Karpas-422 (cell line): ENCODE data around the gene KIAA0319L. TPM values are rescaled to one million over a fixed set of nuclear protein-coding genes. Genes with fewer than 3 reads are reported as not detected.
"Not testable (repeated sequence)": the region's sequence is repeated elsewhere in the genome, so short reads cannot be mapped to it uniquely, and the experiment has no call there.

Experiments used
- DNase-seq: peaks from one replicate; pipeline ENCODE4 v3.0.0-alpha.2; 2015
- H2AFZ ChIP-seq: fragments of 200-600 bp; sonication (generic); 2 replicates; pipeline ENCODE4 v1.6.1; 2014; ENCODE audit warnings: antibody characterized with exemption, low read length, mixed read lengths
- H3K27ac ChIP-seq: fragments of 200-600 bp; sonication (generic); 2 replicates; pipeline ENCODE4 v1.5.1; 2014; ENCODE audit warnings: mild to moderate bottlenecking, low read length, moderate library complexity
- H3K27me3 ChIP-seq: fragments of 200-600 bp; sonication (generic); 2 replicates; pipeline ENCODE4 v1.6.1; 2014; ENCODE audit warnings: low read length, mixed read lengths
- H3K36me3 ChIP-seq: fragments of 200-600 bp; sonication (generic); 2 replicates; pipeline ENCODE4 v1.6.1; 2014; ENCODE audit warnings: low read length, mixed read lengths; ENCODE audit not compliant: insufficient read depth
- H3K4me1 ChIP-seq: fragments of 200-600 bp; sonication (generic); 2 replicates; pipeline ENCODE4 v1.6.1; 2014; ENCODE audit warnings: mild to moderate bottlenecking, low read length, mixed read lengths
- H3K4me2 ChIP-seq: fragments of 200-600 bp; sonication (generic); 2 replicates; pipeline ENCODE4 v1.6.1; 2014; ENCODE audit warnings: low read length, low read depth, mild to moderate bottlenecking; ENCODE audit not compliant: poor library complexity, severe bottlenecking
- H3K4me3 ChIP-seq: fragments of 200-600 bp; sonication (generic); 2 replicates; pipeline ENCODE4 v1.5.1; 2014; ENCODE audit warnings: mild to moderate bottlenecking, antibody characterized with exemption, low read length, mixed read lengths
- H3K79me2 ChIP-seq: fragments of 200-600 bp; sonication (generic); 2 replicates; pipeline ENCODE4 v1.6.1; 2014; ENCODE audit warnings: mild to moderate bottlenecking, low read length, mixed read lengths
- H3K9ac ChIP-seq: fragments of 200-600 bp; sonication (generic); 2 replicates; pipeline ENCODE4 v1.6.0; 2014; ENCODE audit warnings: low read length
- H3K9me2 ChIP-seq: fragments of 200-600 bp; sonication (generic), shearing (Covaris generic); replicated peaks from 2 replicates; pipeline ENCODE4 v1.6.0; 2014; ENCODE audit warnings: mild to moderate bottlenecking, low read length, moderate library complexity; ENCODE audit not compliant: insufficient read depth
- H3K9me3 ChIP-seq: fragments of 300-700, 200-600 bp; sonication (generic); 2 replicates; pipeline ENCODE4 v1.6.1; 2014; ENCODE audit warnings: low read length, mixed read lengths
- H4K20me1 ChIP-seq: fragments of 200-600 bp; sonication (generic); 2 replicates; pipeline ENCODE4 v1.6.1; 2014; ENCODE audit warnings: mild to moderate bottlenecking, antibody characterized with exemption, low read length, low read depth; ENCODE audit not compliant: insufficient read depth
- total RNA-seq: library from RNA; depleted of rRNA; stranded (reverse); fragments of >200 nt; shearing (Covaris generic); gene quantifications from 2 replicates; pipeline ENCODE4 v1.2.3, GENCODE V29; 2014; ENCODE audit warnings: low replicate concordance

The KIAA0319L gene
- total RNA-seq, 1 experiment from 2014 or later = 34.0 TPM

DNA sequence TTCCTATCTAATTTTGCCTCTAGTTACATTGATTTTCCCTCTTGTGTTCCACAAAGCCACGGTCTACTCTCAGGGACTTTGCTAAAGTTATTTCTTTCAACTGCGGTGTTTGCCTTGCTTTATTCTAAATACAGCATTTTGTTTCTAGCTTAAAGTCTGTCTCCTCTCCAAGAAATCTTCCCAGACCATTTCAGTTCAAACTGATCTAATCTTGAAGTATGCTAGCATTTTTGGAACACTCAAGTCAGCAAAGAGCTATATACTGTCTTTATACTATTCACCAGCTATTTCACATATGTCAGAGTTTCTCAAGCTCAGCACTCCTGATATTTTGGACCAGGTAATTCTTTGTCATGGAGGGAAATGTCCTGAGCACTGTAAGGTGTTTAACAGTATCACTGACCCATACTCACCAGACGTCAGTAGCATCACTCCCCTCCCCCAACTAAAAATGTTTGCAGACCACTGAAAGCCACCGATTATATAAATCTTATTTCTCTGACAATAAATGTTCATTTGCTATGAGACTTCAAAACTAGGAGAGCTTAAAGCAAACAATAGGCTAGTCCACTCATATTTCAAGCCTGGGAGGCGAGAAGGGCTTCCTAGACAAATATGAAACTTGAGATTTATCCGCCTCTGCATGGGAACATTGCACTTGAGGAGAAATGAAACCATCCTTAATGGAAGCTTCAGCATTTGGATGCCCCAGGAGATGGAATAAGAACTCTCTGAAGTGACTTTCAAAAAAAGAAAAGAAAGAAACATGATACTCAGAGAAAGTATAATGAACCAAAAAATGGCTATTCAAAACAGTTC, 81.1 kb downstream of the KIAA0319L start:
- H3K4me3 ChIP-seq = no peak overlapping the region
- H3K4me1 ChIP-seq = no peaks in the 10 kb centered on the region
- H3K27ac ChIP-seq = no peak overlapping the region
- H3K36me3 ChIP-seq = peaks cover 17% of the 10 kb centered on the region
- H3K4me2 ChIP-seq = no peak overlapping the region
- H2AFZ ChIP-seq = no peak overlapping the region
- H3K9ac ChIP-seq = no peak overlapping the region
- no peaks in the 10 kb centered on the region for H3K27me3 ChIP-seq
- H3K79me2 ChIP-seq = peaks cover 4% of the 10 kb centered on the region; the same call in 1 of the 2 replicates
- no peak for DNase-seq
- no peaks in the 10 kb centered on the region for H4K20me1 ChIP-seq
- H3K9me3 ChIP-seq = no peaks in the 10 kb centered on the region
- H3K9me2 ChIP-seq = no peaks in the 10 kb centered on the region

DNA sequence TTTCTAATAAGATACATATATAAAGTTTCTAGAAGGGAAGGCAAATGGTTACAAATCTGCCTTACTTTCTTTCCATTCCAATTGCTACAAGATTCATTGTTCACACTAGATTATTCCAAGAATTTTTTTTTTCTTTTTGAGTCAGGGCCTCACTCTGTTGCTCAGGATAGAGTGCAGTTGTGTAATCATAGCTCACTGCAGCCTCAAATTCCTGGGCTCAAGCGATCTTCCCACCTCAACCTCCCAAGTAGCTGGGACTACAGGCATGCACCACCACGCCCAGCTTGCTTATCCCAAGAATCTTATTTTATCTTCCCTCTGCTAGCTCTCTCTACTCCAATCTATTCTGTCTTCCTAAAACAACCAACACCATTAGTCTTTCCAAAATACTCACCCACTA, 81.8 kb downstream of the KIAA0319L start:
- peaks cover 17% of the 10 kb centered on the region for H3K36me3 ChIP-seq
- no peak overlapping the region for H3K4me3 ChIP-seq
- H3K4me1 ChIP-seq = no peaks in the 10 kb centered on the region
- H3K4me2 ChIP-seq = no peak overlapping the region
- peaks cover 4% of the 10 kb centered on the region; the same call in 1 of the 2 replicates for H3K79me2 ChIP-seq
- no peak overlapping the region for H3K9ac ChIP-seq
- H3K9me3 ChIP-seq = no peaks in the 10 kb centered on the region
- DNase-seq = no peak
- no peak overlapping the region for H3K27ac ChIP-seq
- no peaks in the 10 kb centered on the region for H4K20me1 ChIP-seq
- no peaks in the 10 kb centered on the region for H3K9me2 ChIP-seq
- no peaks in the 10 kb centered on the region for H3K27me3 ChIP-seq
- H2AFZ ChIP-seq = no peak overlapping the region

DNA sequence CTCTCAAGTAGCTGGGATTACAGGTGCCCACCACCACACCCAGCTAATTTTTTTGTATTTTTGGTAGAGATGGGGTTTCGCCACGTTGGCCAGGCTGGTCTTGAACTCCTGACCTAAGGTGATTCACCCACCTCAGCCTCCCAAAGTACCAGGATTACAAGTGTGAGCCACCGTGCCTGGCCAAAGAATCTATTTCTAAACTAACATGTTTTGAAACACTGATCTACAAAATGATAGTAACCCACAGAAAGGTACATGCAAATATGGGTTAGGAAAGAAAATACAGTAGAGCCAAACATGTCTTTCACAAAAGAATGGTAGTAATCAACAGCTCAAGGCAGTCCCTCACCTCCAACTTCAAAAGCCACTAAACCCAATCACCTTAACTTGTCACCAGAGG, 84.0 kb downstream of the KIAA0319L start:
- not testable (repeated sequence) for H3K4me3 ChIP-seq, H3K4me2 ChIP-seq, H3K79me2 ChIP-seq, H4K20me1 ChIP-seq, H2AFZ ChIP-seq, DNase-seq, H3K9me2 ChIP-seq, H3K9ac ChIP-seq, H3K27me3 ChIP-seq, H3K4me1 ChIP-seq, H3K27ac ChIP-seq, H3K9me3 ChIP-seq
- peaks cover 15% of the 10 kb centered on the region for H3K36me3 ChIP-seq

DNA sequence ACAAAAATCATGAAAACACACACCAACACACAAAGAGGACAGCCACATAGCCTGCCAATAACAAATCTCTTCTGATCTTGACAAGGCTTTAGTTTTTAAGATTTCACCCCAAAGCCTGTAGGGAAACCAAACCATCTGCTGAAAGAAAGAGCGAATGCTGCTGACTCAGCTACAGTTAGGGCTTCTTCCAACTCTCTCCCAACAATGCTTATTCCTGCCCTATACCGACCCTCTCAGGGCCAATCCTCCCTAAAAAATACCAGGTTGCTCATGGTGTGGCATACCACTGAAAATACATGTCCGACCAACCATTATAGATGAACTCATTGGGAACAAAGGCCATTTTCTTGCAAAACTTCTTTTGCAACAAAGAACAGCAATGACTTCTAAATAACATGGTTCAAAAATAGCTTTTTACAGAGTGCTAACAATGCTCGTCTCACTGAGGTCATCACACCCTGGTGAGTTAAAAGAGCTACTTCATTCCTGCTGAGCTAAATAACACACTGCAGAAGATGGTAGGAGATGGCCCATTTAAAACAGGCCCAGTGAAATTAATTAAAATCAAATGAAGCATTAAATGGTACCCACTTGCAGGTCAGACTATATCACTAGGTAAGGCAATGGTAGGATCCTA, 86.1 kb downstream of the KIAA0319L start:
- no peak overlapping the region for H3K4me3 ChIP-seq
- H3K79me2 ChIP-seq = no peaks in the 10 kb centered on the region
- H3K9ac ChIP-seq = no peak overlapping the region
- H3K27me3 ChIP-seq = no peaks in the 10 kb centered on the region
- H2AFZ ChIP-seq = no peak overlapping the region
- no peak for DNase-seq
- no peak overlapping the region for H3K27ac ChIP-seq
- H3K9me3 ChIP-seq = no peaks in the 10 kb centered on the region
- no peaks in the 10 kb centered on the region for H4K20me1 ChIP-seq
- H3K36me3 ChIP-seq = peaks cover 18% of the 10 kb centered on the region
- H3K4me1 ChIP-seq = no peaks in the 10 kb centered on the region
- H3K4me2 ChIP-seq = no peak overlapping the region
- no peaks in the 10 kb centered on the region for H3K9me2 ChIP-seq

DNA sequence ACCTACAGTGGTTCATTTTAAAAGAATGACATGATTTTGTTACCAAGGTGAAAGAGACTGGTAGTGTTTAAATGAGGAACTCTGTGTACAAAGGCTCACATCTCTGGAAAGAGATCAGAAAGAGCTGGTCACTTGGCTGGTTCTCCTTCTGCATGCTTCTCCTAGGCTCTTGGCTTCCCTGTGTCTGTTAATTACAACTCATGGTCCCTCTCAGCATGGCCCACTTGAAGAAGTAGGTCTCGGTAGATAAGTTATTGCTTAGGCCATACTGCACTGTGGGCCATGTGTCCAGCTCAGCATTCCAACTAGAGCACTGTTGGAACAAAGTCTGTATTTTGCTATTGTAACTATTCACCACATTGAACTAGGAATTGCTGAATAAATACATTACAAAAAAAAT, 91.1 kb downstream of the KIAA0319L start:
- Histone ChIP-seq H3K4me2 (no peak overlapping the region), H3K27me3 (no peaks in the 10 kb centered on the region), H3K36me3 (peaks cover 21% of the 10 kb centered on the region), H3K9me3 (no peaks in the 10 kb centered on the region), H3K79me2 (no peaks in the 10 kb centered on the region), H3K4me1 (no peaks in the 10 kb centered on the region), H4K20me1 (no peaks in the 10 kb centered on the region), H2AFZ (no peak overlapping the region), H3K4me3 (no peak overlapping the region), H3K9me2 (no peaks in the 10 kb centered on the region), H3K9ac (no peak overlapping the region), H3K27ac (no peak overlapping the region)
- DNase-seq = no peak

DNA sequence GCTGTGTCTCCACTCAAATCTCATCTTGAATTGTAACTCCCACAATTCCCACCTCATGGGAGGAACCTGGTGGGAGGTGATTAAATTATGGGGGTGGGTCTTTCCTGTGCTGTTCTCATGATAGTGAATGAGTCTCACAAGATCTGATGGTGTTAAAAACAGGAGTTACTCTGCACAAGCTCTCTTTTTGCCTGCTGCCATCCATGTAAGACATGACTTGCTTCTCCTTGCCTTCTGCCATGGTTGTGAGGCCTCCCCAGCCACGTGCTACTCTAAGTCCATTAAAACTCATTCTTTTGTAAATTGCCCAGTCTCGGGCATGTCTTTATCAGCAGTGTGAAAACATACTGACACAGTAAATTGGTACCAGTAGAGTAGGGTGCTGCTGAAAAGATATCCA, 93.5 kb downstream of the KIAA0319L start:
- H3K4me3 ChIP-seq, DNase-seq, H3K27ac ChIP-seq, H3K4me2 ChIP-seq, H3K9ac ChIP-seq, H4K20me1 ChIP-seq, H3K4me1 ChIP-seq, H3K79me2 ChIP-seq, H3K9me2 ChIP-seq, H3K9me3 ChIP-seq, H3K27me3 ChIP-seq, H2AFZ ChIP-seq: not testable (repeated sequence)
- peaks cover 21% of the 10 kb centered on the region for H3K36me3 ChIP-seq

DNA sequence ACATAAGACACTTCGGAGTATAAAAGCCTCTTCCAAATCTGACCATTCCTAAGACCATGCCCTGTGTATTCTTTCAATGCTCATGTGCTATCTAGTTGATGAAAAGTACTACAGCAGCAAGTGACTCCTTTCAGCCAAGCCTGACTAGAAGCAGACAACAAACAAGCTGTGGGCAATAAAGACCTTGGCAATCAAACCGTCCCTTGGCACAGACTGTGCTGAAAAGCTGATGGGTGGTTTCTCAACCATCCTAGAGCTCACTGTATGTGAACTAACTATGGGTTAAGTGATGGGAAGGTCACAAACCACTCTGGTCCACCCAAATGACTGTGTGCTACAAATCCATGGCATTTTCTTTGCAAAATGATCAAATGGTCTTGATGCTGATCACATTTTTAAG, 94.0 kb downstream of the KIAA0319L start:
- Histone ChIP-seq H3K27ac (no peak overlapping the region), H3K27me3 (no peaks in the 10 kb centered on the region), H4K20me1 (no peaks in the 10 kb centered on the region), H3K4me3 (no peak overlapping the region), H3K9ac (no peak overlapping the region), H3K9me3 (no peaks in the 10 kb centered on the region), H3K4me1 (no peaks in the 10 kb centered on the region), H3K4me2 (no peak overlapping the region), H3K36me3 (peaks cover 18% of the 10 kb centered on the region), H3K9me2 (no peaks in the 10 kb centered on the region), H2AFZ (no peak overlapping the region), H3K79me2 (no peaks in the 10 kb centered on the region)
- no peak for DNase-seq

DNA sequence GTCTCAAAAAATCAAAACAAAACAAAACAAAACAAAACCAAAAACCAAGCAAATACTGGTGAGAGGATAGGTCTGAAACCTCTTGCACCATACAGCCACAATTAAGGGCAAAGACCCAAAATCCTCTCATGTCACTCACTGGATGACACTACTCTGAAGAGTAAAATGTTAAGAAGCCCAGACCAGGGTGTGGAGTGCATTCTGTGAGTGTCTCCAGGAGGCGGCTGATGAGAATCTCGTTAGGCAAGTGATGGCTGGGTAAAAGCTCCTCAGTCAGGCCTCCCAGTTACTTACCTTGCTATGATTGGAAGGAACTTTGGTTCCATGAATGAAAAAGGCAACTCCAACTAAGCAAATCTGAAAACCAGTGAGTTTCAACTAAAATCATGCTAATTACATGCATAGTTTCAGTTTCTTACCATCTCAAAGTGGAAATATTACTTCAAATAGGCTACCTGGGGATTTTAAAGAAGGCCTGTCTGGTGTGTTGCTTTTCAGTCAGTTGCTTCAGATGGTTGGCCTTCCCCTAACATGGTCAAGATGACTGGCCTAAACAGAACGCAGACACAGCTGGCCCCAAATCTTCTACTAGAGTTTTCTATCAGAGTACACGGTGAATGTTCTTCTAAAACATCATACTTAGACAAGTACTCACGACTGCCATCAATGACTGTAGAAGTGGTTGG, 95.1 kb downstream of the KIAA0319L start:
- DNase-seq = no peak

More for the DNA sequence above, 95.1 kb downstream of the KIAA0319L start:
- Histone ChIP-seq H3K79me2 (no peaks in the 10 kb centered on the region), H3K4me1 (no peaks in the 10 kb centered on the region), H3K36me3 (peaks cover 18% of the 10 kb centered on the region), H4K20me1 (no peaks in the 10 kb centered on the region), H3K27me3 (no peaks in the 10 kb centered on the region), H3K9me3 (no peaks in the 10 kb centered on the region), H3K9ac (no peak overlapping the region), H3K9me2 (no peaks in the 10 kb centered on the region), H3K27ac (no peak overlapping the region), H3K4me2 (no peak overlapping the region), H3K4me3 (no peak overlapping the region), H2AFZ (no peak overlapping the region)
